ENCODE results near the gene VEGFA.

The VEGFA gene

DNA sequence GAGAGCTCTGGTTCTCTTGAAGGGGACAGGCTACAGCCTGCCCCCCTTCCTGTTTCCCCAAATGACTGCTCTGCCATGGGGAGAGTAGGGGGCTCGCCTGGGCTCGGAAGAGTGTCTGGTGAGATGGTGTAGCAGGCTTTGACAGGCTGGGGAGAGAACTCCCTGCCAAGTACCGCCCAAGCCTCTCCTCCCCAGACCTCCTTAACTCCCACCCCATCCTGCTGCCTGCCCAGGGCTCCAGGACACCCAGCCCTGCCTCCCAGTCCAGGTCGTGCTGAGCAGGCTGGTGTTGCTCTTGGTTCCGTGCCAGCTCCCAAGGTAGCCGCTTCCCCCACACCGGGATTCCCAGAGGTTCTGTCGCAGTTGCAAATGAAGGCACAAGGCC lies 9.8 kb downstream of the VEGFA start:
- no peaks in the 10 kb centered on the region for H3K27me3 ChIP-seq (ENCODE audit: insufficient read depth, insufficient read length)
- peaks cover 95% of the 10 kb centered on the region for H3K36me3 ChIP-seq (ENCODE audit: insufficient read depth, insufficient read length, low read length)
- TF ChIP-seq ZNF274 (IDR thresholded peaks at IDR 0.05; ENCODE audit: low read depth, low read length) (no peak), SUZ12 (IDR thresholded peaks at IDR 0.05; ENCODE audit: extremely low read depth, insufficient read depth, insufficient read length) (no peak), YY1 (IDR thresholded peaks at IDR 0.05; ENCODE audit: insufficient read depth, insufficient read length) (no peak)
- no peak for DNase-seq (ENCODE audit: low read depth, low spot score)
- H3K4me3 ChIP-seq (ENCODE audit: insufficient read length, low read depth): no peak overlapping the region
- H3K9me3 ChIP-seq (ENCODE audit: insufficient read depth, low read length): no peaks in the 10 kb centered on the region
- no peak overlapping the region for H3K9ac ChIP-seq (ENCODE audit: insufficient read length, low read depth)
- H3K4me1 ChIP-seq (ENCODE audit: insufficient read depth, insufficient read length): peaks cover 2% of the 10 kb centered on the region

DNA sequence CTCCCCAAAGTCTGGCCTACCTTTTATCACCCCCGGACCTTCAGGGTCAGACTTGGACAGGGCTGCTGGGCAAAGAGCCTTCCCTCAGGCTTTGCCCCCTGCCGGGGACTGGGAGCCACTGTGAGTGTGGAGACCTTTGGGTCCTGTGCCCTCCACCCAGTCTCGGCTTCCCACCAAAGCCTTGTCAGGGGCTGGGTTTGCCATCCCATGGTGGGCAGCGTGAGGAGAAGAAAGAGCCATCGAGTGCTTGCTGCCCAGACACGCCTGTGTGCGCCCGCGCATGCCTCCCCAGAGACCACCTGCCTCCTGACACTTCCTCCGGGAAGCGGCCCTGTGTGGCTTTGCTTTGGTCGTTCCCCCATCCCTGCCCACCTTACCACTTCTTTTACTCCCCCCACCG lies 10.3 kb downstream of the VEGFA start:
- H3K9ac ChIP-seq (ENCODE audit: insufficient read length, low read depth): no peak overlapping the region
- H3K27me3 ChIP-seq (ENCODE audit: insufficient read depth, insufficient read length): no peaks in the 10 kb centered on the region
- no peak for DNase-seq (ENCODE audit: low read depth, low spot score)
- H3K9me3 ChIP-seq (ENCODE audit: insufficient read depth, low read length): no peaks in the 10 kb centered on the region
- H3K4me3 ChIP-seq (ENCODE audit: insufficient read length, low read depth): no peak overlapping the region
- no peaks in the 10 kb centered on the region for H3K4me1 ChIP-seq (ENCODE audit: insufficient read depth, insufficient read length)
- peaks cover 95% of the 10 kb centered on the region for H3K36me3 ChIP-seq (ENCODE audit: insufficient read depth, insufficient read length, low read length)
- TF ChIP-seq YY1 (IDR thresholded peaks at IDR 0.05; ENCODE audit: insufficient read depth, insufficient read length): no peak
- no peak for TF ChIP-seq ZNF274 (IDR thresholded peaks at IDR 0.05; ENCODE audit: low read depth, low read length)
- no peak for TF ChIP-seq SUZ12 (IDR thresholded peaks at IDR 0.05; ENCODE audit: extremely low read depth, insufficient read depth, insufficient read length)

DNA sequence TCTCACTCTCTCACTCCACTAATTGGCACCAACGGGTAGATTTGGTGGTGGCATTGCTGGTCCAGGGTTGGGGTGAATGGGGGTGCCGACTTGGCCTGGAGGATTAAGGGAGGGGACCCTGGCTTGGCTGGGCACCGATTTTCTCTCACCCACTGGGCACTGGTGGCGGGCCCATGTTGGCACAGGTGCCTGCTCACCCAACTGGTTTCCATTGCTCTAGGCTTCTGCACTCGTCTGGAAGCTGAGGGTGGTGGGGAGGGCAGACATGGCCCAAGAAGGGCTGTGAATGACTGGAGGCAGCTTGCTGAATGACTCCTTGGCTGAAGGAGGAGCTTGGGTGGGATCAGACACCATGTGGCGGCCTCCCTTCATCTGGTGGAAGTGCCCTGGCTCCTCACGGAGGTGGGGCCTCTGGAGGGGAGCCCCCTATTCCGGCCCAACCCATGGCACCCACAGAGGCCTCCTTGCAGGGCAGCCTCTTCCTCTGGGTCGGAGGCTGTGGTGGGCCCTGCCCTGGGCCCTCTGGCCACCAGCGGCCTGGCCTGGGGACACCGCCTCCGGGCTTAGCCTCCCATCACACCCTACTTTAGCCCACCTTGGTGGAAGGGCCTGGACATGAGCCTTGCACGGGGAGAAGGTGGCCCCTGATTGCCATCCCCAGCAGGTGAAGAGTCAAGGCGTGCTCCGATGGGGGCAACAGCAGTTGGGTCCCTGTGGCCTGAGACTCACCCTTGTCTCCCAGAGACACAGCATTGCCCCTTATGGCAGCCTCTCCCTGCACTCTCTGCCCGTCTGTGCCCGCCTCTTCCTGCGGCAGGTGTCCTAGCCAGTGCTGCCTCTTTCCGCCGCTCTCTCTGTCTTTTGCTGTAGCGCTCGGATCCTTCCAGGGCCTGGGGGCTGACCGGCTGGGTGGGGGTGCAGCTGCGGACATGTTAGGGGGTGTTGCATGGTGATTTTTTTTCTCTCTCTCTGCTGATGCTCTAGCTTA lies 11.2 kb downstream of the VEGFA start:
- H3K4me1 ChIP-seq (ENCODE audit: insufficient read depth, insufficient read length): no peaks in the 10 kb centered on the region
- H3K27me3 ChIP-seq (ENCODE audit: insufficient read depth, insufficient read length): no peaks in the 10 kb centered on the region
- peaks cover 94% of the 10 kb centered on the region for H3K36me3 ChIP-seq (ENCODE audit: insufficient read depth, insufficient read length, low read length)
- no peaks in the 10 kb centered on the region for H3K9me3 ChIP-seq (ENCODE audit: insufficient read depth, low read length)
- no peak overlapping the region for H3K9ac ChIP-seq (ENCODE audit: insufficient read length, low read depth)
- no peak for DNase-seq (ENCODE audit: low read depth, low spot score)
- no peak overlapping the region for H3K4me3 ChIP-seq (ENCODE audit: insufficient read length, low read depth)
- TF ChIP-seq SUZ12 (IDR thresholded peaks at IDR 0.05; ENCODE audit: extremely low read depth, insufficient read depth, insufficient read length) (no peak), YY1 (IDR thresholded peaks at IDR 0.05; ENCODE audit: insufficient read depth, insufficient read length) (no peak), ZNF274 (IDR thresholded peaks at IDR 0.05; ENCODE audit: low read depth, low read length) (no peak)

DNA sequence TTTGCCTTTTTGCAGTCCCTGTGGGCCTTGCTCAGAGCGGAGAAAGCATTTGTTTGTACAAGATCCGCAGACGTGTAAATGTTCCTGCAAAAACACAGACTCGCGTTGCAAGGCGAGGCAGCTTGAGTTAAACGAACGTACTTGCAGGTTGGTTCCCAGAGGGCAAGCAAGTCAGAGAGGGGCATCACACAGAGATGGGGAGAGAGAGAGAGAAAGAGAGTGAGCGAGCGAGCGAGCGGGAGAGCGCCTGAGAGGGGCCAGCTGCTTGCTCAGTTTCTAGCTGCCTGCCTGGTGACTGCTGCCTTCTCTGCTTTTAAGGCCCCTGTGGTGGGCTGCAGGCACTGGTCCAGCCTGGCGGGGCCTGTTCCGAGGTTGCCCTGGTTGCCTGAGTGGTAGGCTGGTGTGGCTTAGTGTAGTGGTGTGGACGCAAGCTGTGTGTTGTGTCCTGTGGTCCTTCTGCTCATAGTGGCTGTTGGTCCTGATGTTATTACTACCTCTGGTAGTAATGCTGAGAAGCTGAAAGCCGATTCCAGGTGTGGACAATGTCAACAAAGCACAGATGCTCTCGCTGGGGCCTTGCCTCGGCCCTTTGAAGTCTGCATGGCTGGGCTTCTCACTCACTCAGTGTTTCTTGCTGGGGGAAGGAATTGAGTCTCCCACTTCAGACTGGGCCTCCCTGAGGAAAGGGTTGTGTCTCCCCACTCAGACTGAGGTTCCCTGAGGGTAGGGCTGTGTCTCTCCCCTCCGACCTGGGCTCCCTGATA lies 12.1 kb downstream of the VEGFA start:
- Histone ChIP-seq H3K4me1 (ENCODE audit: insufficient read depth, insufficient read length) (no peaks in the 10 kb centered on the region), H3K36me3 (ENCODE audit: insufficient read depth, insufficient read length, low read length) (peaks cover 87% of the 10 kb centered on the region)
- DNase-seq (ENCODE audit: low read depth, low spot score): no peak

DNA sequence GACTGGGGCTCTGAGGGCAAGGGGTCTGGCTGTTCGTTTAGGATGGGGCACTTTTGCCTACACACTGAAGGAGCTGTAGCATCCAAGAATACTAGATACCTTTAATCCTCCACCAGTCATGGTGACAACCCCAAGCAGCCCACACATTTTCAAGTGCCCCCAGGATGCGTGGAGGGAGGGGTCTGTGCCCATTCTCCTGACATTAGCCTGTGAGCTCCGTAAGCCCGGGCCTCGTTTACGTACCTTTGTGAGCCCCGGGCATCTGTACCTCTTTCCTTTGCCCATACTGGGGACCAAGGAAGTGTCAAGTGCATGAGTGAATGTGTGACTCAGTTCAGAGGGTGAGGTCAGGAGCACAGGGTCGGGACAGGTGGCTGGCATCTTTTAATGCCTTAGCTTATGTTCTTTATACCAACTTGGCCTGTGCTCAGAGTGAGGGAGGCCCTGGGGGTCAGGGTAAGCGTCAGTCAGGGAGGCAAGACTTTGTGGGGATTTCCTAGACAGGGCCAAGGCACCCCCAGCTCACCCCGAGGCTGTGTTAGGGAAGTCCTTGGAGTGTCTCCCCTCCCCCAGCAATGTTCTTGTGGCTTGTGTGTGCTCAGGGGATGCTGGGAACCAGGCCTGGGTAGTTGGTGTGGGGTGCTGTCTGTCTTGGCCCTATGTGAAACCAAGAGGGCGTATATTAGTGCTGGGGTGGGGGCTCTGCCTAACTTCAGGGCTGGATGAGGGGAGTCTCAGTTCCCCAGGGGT lies 12.9 kb downstream of the VEGFA start:
- DNase-seq (ENCODE audit: low read depth, low spot score): no peak
- Histone ChIP-seq H3K4me1 (ENCODE audit: insufficient read depth, insufficient read length) (no peaks in the 10 kb centered on the region), H3K9me3 (ENCODE audit: insufficient read depth, low read length) (no peaks in the 10 kb centered on the region), H3K9ac (ENCODE audit: insufficient read length, low read depth) (no peak overlapping the region), H3K4me3 (ENCODE audit: insufficient read length, low read depth) (no peak overlapping the region), H3K27me3 (ENCODE audit: insufficient read depth, insufficient read length) (no peaks in the 10 kb centered on the region), H3K36me3 (ENCODE audit: insufficient read depth, insufficient read length, low read length) (peaks cover 79% of the 10 kb centered on the region)
- TF ChIP-seq YY1 (IDR thresholded peaks at IDR 0.05; ENCODE audit: insufficient read depth, insufficient read length) (no peak), ZNF274 (IDR thresholded peaks at IDR 0.05; ENCODE audit: low read depth, low read length) (no peak), SUZ12 (IDR thresholded peaks at IDR 0.05; ENCODE audit: extremely low read depth, insufficient read depth, insufficient read length) (no peak)

More for the DNA sequence above, 12.1 kb downstream of the VEGFA start:
- no peaks in the 10 kb centered on the region for H3K27me3 ChIP-seq (ENCODE audit: insufficient read depth, insufficient read length)
- TF ChIP-seq YY1 (IDR thresholded peaks at IDR 0.05; ENCODE audit: insufficient read depth, insufficient read length): no peak
- no peak for TF ChIP-seq SUZ12 (IDR thresholded peaks at IDR 0.05; ENCODE audit: extremely low read depth, insufficient read depth, insufficient read length)
- TF ChIP-seq ZNF274 (IDR thresholded peaks at IDR 0.05; ENCODE audit: low read depth, low read length): no peak
- no peak overlapping the region for H3K9ac ChIP-seq (ENCODE audit: insufficient read length, low read depth)
- no peak overlapping the region for H3K4me3 ChIP-seq (ENCODE audit: insufficient read length, low read depth)
- H3K9me3 ChIP-seq (ENCODE audit: insufficient read depth, low read length): no peaks in the 10 kb centered on the region

DNA sequence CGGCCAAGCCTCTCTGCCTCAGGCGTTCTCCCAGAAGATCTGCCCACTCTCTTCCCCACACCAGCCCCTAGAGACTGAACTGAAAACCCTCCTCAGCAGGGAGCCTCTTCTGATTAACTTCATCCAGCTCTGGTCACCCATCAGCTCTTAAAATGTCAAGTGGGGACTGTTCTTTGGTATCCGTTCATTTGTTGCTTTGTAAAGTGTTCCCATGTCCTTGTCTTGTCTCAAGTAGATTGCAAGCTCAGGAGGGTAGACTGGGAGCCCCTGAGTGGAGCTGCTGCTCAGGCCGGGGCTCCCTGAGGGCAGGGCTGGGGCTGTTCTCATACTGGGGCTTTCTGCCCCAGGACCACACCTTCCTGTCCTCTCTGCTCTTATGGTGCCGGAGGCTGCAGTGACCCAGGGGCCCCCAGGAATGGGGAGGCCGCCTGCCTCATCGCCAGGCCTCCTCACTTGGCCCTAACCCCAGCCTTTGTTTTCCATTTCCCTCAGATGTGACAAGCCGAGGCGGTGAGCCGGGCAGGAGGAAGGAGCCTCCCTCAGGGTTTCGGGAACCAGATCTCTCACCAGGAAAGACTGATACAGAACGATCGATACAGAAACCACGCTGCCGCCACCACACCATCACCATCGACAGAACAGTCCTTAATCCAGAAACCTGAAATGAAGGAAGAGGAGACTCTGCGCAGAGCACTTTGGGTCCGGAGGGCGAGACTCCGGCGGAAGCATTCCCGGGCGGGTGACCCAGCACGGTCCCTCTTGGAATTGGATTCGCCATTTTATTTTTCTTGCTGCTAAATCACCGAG lies 14.2 kb downstream of the VEGFA start:
- no peaks in the 10 kb centered on the region for H3K9me3 ChIP-seq (ENCODE audit: insufficient read depth, low read length)
- H3K9ac ChIP-seq (ENCODE audit: insufficient read length, low read depth): no peak overlapping the region
- DNase-seq (ENCODE audit: low read depth, low spot score): no peak
- no peaks in the 10 kb centered on the region for H3K27me3 ChIP-seq (ENCODE audit: insufficient read depth, insufficient read length)
- TF ChIP-seq SUZ12 (IDR thresholded peaks at IDR 0.05; ENCODE audit: extremely low read depth, insufficient read depth, insufficient read length): no peak
- TF ChIP-seq YY1 (IDR thresholded peaks at IDR 0.05; ENCODE audit: insufficient read depth, insufficient read length): no peak
- no peak for TF ChIP-seq ZNF274 (IDR thresholded peaks at IDR 0.05; ENCODE audit: low read depth, low read length)
- no peaks in the 10 kb centered on the region for H3K4me1 ChIP-seq (ENCODE audit: insufficient read depth, insufficient read length)
- H3K36me3 ChIP-seq (ENCODE audit: insufficient read depth, insufficient read length, low read length): peaks cover 66% of the 10 kb centered on the region
- H3K4me3 ChIP-seq (ENCODE audit: insufficient read length, low read depth): no peak overlapping the region

Measured in NT2/D1 (cell line).